Epithelial cell of proximal tubule (primary cell): Measurements from ENCODE around the gene NEK4. TPM values are rescaled to one million over a fixed set of nuclear protein-coding genes. Genes with fewer than 3 reads are reported as not detected.

ENCODE experiments used
- DNase-seq: peaks from one replicate; pipeline ENCODE4 v3.0.0-alpha.2; 2011; ENCODE audit warnings: low read depth
- H3K4me3 ChIP-seq: 2 replicates; pipeline ENCODE4 v1.5.1; 2011; ENCODE audit warnings: low read depth, mild to moderate bottlenecking, low read length
- CTCF ChIP-seq: conservative IDR thresholded peaks from 2 replicates; pipeline ENCODE4 v1.5.1; 2012; ENCODE audit warnings: low read depth, mild to moderate bottlenecking, low read length
- total RNA-seq: library from RNA; depleted of rRNA; stranded (reverse); fragments of >200 nt; gene quantifications from 2 replicates; pipeline ENCODE4 v1.2.3, GENCODE V29; 2015

Gene NEK4
- total RNA-seq, 1 donor from 2014 or later, result 13.3 TPM

DNA sequence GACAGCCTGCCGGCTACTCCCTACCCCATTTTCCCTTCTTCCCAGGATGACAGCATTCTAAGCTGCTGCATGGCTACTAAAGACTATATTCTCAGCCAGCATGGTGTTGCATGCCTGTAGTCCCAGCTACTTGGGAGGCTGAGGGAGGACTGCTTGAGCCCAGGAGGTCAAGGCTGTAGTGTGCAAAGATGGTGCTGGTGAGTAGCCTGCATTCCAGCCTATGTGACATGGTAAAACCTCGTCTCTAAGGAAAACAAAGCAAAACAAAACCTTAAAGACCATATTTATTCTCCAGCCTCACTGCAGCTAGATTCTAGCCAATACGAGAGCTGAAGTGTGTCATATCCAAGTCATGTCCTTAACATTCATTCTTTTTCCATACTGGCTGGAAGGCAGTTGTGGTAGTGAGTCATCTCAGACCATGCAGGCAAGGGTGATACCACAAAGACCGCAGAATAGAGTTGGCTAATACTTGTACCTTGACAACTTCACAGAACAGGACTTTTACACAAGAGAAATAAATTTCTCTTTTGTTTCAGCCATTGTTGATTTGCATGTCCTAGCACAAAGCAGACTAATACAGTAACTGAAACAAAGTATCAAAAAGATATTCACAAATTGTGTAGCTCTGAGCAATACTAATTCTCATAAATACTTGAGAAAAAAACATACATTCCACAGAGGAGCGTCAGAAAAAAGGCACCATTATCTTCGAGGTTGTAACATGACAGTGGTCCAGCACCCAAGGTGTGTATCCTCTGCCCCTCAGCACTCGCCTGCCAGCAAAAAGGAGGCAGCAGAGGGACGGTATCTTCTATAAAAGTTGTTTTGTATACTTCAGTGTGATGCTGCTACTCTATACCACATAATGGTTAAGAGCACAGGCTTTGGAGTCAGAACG is 99.9 kb downstream of the NEK4 start:
- H3K4me3 ChIP-seq, result no peak overlapping the region
- DNase-seq, result peak; percentile 100
- TF ChIP-seq CTCF, result no peak

DNA sequence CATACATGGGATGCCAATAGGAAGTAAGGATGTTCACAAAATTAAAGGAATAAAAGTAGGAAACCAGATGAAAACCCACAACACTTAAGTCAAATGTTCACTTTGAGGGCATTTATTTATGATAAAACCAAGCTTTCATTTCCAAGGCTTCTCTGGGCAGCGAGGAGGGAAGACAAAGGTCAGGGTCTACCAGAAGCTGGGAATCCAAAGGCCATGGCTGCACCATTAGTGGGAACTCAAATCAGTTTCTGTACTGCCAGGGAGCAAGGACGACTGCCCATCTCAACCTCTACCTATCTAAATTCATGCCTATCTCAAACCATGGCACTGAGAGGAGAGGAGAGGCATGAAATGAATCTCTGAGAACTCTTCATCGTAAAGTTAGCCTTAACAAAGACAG is 107.6 kb downstream of the NEK4 start:
- DNase-seq, result no peak
- H3K4me3 ChIP-seq, result no peak overlapping the region
- TF ChIP-seq CTCF, result no peak

- no peak for TF ChIP-seq CTCF
- DNase-seq, result no peak
- no peak overlapping the region for H3K4me3 ChIP-seq
Observed at GRCh38 chr3:52660046-52660445, 110.7 kb downstream of the NEK4 start.

Other genes starting within 250 kb of the NEK4 start
- 144 and 229 TPM in 2 replicates for gene NT5DC2, start 237.1 kb downstream of the NEK4 start, total RNA-seq
- gene UQCC5, start 234.3 kb downstream of the NEK4 start, total RNA-seq, result 1.4 and 2.4 TPM in 2 replicates
- 40.5 and 51.5 TPM in 2 replicates for gene PBRM1, start 85.0 kb downstream of the NEK4 start, total RNA-seq
- 128 and 141 TPM in 2 replicates for gene GNL3, start 84.9 kb downstream of the NEK4 start, total RNA-seq
- gene GLT8D1, start 65.1 kb downstream of the NEK4 start, total RNA-seq, result 59.2 and 59.5 TPM in 2 replicates
- 171 and 212 TPM in 2 replicates for gene SPCS1, start 64.8 kb downstream of the NEK4 start, total RNA-seq
- not detected in 2 replicates for gene ITIH1, start 6.7 kb upstream of the NEK4 start, total RNA-seq
- not detected in 2 replicates for gene ITIH3, start 23.9 kb upstream of the NEK4 start, total RNA-seq
- 0.07 TPM in 1 of 2 replicates, not detected in the other for gene ITIH4, start 59.7 kb upstream of the NEK4 start, total RNA-seq
- gene MUSTN1, start 64.1 kb upstream of the NEK4 start, total RNA-seq, result not detected in 2 replicates
- 7.7 and 13.1 TPM in 2 replicates for gene STIMATE, start 126.6 kb upstream of the NEK4 start, total RNA-seq